ENCODE measurements around the gene TSC22D3.

DNA sequence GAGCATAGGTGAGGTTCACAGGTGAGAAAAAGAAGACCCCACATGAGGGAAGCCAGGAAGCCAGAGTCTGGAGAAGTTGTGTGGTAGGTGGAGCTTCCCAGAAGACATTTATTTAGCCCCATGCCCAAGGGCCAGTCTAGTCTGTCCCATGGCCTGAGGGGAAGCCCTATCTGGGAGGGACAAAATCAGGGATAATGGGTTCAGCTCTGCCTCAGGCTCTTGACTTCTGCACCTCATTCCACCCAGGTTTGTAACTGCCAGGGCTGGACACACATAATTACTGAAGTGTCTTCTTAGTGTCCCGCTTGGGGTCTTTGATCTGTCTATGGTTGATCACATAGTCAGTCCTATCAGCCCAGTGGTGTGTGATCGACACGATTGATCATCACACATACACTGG, 36.0 kb downstream of the TSC22D3 start:
- no peak for TF ChIP-seq POLR2A (IDR thresholded peaks at IDR 0.05)
- TF ChIP-seq, protein P1, sequence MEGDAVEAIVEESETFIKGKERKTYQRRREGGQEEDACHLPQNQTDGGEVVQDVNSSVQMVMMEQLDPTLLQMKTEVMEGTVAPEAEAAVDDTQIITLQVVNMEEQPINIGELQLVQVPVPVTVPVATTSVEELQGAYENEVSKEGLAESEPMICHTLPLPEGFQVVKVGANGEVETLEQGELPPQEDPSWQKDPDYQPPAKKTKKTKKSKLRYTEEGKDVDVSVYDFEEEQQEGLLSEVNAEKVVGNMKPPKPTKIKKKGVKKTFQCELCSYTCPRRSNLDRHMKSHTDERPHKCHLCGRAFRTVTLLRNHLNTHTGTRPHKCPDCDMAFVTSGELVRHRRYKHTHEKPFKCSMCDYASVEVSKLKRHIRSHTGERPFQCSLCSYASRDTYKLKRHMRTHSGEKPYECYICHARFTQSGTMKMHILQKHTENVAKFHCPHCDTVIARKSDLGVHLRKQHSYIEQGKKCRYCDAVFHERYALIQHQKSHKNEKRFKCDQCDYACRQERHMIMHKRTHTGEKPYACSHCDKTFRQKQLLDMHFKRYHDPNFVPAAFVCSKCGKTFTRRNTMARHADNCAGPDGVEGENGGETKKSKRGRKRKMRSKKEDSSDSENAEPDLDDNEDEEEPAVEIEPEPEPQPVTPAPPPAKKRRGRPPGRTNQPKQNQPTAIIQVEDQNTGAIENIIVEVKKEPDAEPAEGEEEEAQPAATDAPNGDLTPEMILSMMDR (IDR thresholded peaks at IDR 0.05), result no peak

All from uterus (tissue), 2 donors.